Measurements from ENCODE around the gene SLC49A4.

The SLC49A4 gene

GRCh38 chr3:122929188-122930062 lies 134.6 kb downstream of the SLC49A4 start:
- no peak for DNase-seq (ENCODE audit: low read depth in 3 of 3)

- DNase-seq (ENCODE audit: low read depth in 3 of 3), result no peak
These were observed 135.5 kb downstream of the SLC49A4 start for GRCh38 chr3:122930063-122930997.
